Liver (tissue), 9 donors: ENCODE data around the gene SMPD3. TPM values are rescaled to one million over a fixed set of nuclear protein-coding genes. Genes with fewer than 3 reads are reported as not detected.

Experiments used
- DNase-seq: peaks from one replicate; pipeline ENCODE4 v3.0.0-alpha.2; 2017; ENCODE audit warnings: low spot score
- H3K27ac ChIP-seq, 2 donors: one replicate each; pipeline ENCODE4 v1.7.0; 2013; ENCODE audit warnings: inconsistent platforms in 2 of 2, low read length in 2 of 2, control low read depth in 1 of 2, low read depth in 1 of 2, mild to moderate bottlenecking in 1 of 2
- H3K27me3 ChIP-seq, 4 donors: one replicate each; pipeline versions ENCODE4 v1.6.1 to v1.7.0; 2013; ENCODE audit warnings: low read length in 3 of 4, inconsistent platforms in 1 of 4, mild to moderate bottlenecking in 1 of 4, moderate library complexity in 1 of 4; ENCODE audit not compliant: control insufficient read depth in 4 of 4, insufficient read depth in 4 of 4
- H3K36me3 ChIP-seq, 4 donors: one replicate each; pipeline versions ENCODE4 v1.6.1 to v1.7.0; 2013; ENCODE audit warnings: low read length in 3 of 4, mild to moderate bottlenecking in 3 of 4, low read depth in 1 of 4, moderate library complexity in 1 of 4; ENCODE audit not compliant: control insufficient read depth in 4 of 4, insufficient read depth in 3 of 4
- H3K4me1 ChIP-seq, 4 donors: one replicate each; pipeline versions ENCODE4 v1.6.1 to v1.7.0; 2013; ENCODE audit warnings: low read length in 3 of 4, mild to moderate bottlenecking in 3 of 4, moderate library complexity in 1 of 4; ENCODE audit not compliant: control insufficient read depth in 4 of 4, insufficient read depth in 4 of 4
- H3K4me3 ChIP-seq, 3 donors: one replicate each; pipeline versions ENCODE4 v1.6.1 to v1.7.0; 2013; ENCODE audit warnings: low read length in 3 of 3, control low read depth in 1 of 3, low read depth in 1 of 3, mild to moderate bottlenecking in 1 of 3
- H3K9ac ChIP-seq, 2 donors: one replicate each; pipeline ENCODE4 v1.7.0; 2013; ENCODE audit warnings: low read length in 2 of 2, mild to moderate bottlenecking in 2 of 2, moderate library complexity in 2 of 2, control low read depth in 1 of 2, low read depth in 1 of 2
- H3K9me3 ChIP-seq, 4 donors: one replicate each; pipeline versions ENCODE4 v1.6.1 to v1.7.0; 2013; ENCODE audit warnings: low read length in 3 of 4; ENCODE audit not compliant: control insufficient read depth in 4 of 4
- EGR1 ChIP-seq, 2 donors: IDR thresholded peaks; 2 replicates each; pipeline ENCODE4 v1.6.1; 2016 to 2018; ENCODE audit warnings: antibody characterized with exemption in 2 of 2, low read depth in 2 of 2
- FOXA1 ChIP-seq: IDR thresholded peaks from 2 replicates; pipeline ENCODE4 v1.6.1; 2016; ENCODE audit warnings: antibody characterized with exemption
- FOXA2 ChIP-seq: IDR thresholded peaks from 2 replicates; pipeline ENCODE4 v1.6.1; 2016; ENCODE audit warnings: antibody characterized with exemption
- GABPA ChIP-seq, 2 donors: IDR thresholded peaks in 1 of 2; conservative IDR thresholded peaks in 1 of 2; 2 replicates each; pipeline ENCODE4 v1.6.1; 2016; ENCODE audit warnings: antibody characterized with exemption in 2 of 2, mild to moderate bottlenecking in 1 of 2, moderate library complexity in 1 of 2
- HNF4A ChIP-seq, 2 donors: conservative IDR thresholded peaks; 2 replicates each; pipeline ENCODE4 v1.6.1; 2016; ENCODE audit warnings: antibody characterized with exemption in 2 of 2, mild to moderate bottlenecking in 2 of 2
- HNF4G ChIP-seq: IDR thresholded peaks from 2 replicates; pipeline ENCODE4 v1.6.1; 2016; ENCODE audit warnings: antibody characterized with exemption
- JUND ChIP-seq, 2 donors: IDR thresholded peaks; 2 replicates each; pipeline ENCODE4 v1.6.1; 2016; ENCODE audit warnings: antibody characterized with exemption in 2 of 2
- NR2F2 ChIP-seq: IDR thresholded peaks from 2 replicates; pipeline ENCODE4 v1.6.1; 2016; ENCODE audit warnings: antibody characterized with exemption
- RAD21 ChIP-seq, 2 donors: IDR thresholded peaks; 2 replicates each; pipeline ENCODE4 v1.6.1; 2016; ENCODE audit warnings: antibody characterized with exemption in 2 of 2, mild to moderate bottlenecking in 2 of 2
- RXRA ChIP-seq, 2 donors: IDR thresholded peaks; 2 replicates each; pipeline ENCODE4 v1.6.1; 2017 to 2018; ENCODE audit warnings: antibody characterized with exemption in 2 of 2, mild to moderate bottlenecking in 1 of 2
- SP1 ChIP-seq: IDR thresholded peaks from 2 replicates; pipeline ENCODE4 v1.6.1; 2018; ENCODE audit warnings: antibody characterized with exemption, mild to moderate bottlenecking
- TAF1 ChIP-seq: conservative IDR thresholded peaks from 2 replicates; pipeline ENCODE4 v1.6.1; 2016; ENCODE audit warnings: antibody characterized with exemption, mild to moderate bottlenecking
- YY1 ChIP-seq: IDR thresholded peaks from 2 replicates; pipeline ENCODE4 v1.6.1; 2016; ENCODE audit warnings: antibody characterized with exemption, mild to moderate bottlenecking
- WGBS: extraction: QIAGEN DNeasy Blood & Tissue Kit; methylation state at CpG from one replicate; pipeline ENCODE4 v1.1.7; 2013; 5-methylcytosine and 5-hydroxymethylcytosine counted together
- polyA plus RNA-seq, 2 donors: library from polyadenylated mRNA; stranded (reverse) in 1 of 2; unstranded in 1 of 2; fragments of 200-250 nt in 1 of 2; fragments of >200 nt in 1 of 2; fragmentation: Nextera tagmentation in 1 of 2; extraction: Ambion mirVana in 1 of 2; gene quantifications; one replicate each; pipeline versions ENCODE4 v1.2.1 to v1.2.3, GENCODE V29; 2013 to 2015
- total RNA-seq, 2 donors: library from RNA; depleted of rRNA; stranded (reverse); fragments of >200 nt; gene quantifications; one replicate each; pipeline ENCODE4 v1.2.3, GENCODE V29; 2014
- TF ChIP-seq, protein P1 (sequence below): IDR thresholded peaks from 2 replicates; pipeline ENCODE4 v1.6.1; 2016; ENCODE audit warnings: antibody characterized with exemption
- TF ChIP-seq, protein P2 (sequence below): fragments of 150-350 bp; IDR thresholded peaks from 2 replicates; pipeline ENCODE4 v1.5.1; 2017; ENCODE audit warnings: improper control_type of control experiment, low read depth, low read length; ENCODE audit not compliant: missing input control
- TF ChIP-seq, protein P3 (sequence below): IDR thresholded peaks from 2 replicates; pipeline ENCODE4 v1.6.1; 2016; ENCODE audit warnings: antibody characterized with exemption
- TF ChIP-seq, protein P4 (sequence below): IDR thresholded peaks from 2 replicates; pipeline ENCODE4 v1.6.1; 2016; ENCODE audit warnings: antibody characterized with exemption
- donor health status: healthy.
- donor health status: healthy.
- donor health status: healthy.
- donor health status: healthy.
- donor health status: healthy.

The SMPD3 gene
- total and polyA plus RNA-seq, 4 donors, result 0.33 to 10.6 (median 2.7) TPM

GRCh38 chr16:68459457-68459856 is 11.1 kb upstream of the SMPD3 start (continued):
- TF ChIP-seq, protein P1, sequence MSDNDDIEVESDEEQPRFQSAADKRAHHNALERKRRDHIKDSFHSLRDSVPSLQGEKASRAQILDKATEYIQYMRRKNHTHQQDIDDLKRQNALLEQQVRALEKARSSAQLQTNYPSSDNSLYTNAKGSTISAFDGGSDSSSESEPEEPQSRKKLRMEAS, result no peak
- TF ChIP-seq, protein P2, sequence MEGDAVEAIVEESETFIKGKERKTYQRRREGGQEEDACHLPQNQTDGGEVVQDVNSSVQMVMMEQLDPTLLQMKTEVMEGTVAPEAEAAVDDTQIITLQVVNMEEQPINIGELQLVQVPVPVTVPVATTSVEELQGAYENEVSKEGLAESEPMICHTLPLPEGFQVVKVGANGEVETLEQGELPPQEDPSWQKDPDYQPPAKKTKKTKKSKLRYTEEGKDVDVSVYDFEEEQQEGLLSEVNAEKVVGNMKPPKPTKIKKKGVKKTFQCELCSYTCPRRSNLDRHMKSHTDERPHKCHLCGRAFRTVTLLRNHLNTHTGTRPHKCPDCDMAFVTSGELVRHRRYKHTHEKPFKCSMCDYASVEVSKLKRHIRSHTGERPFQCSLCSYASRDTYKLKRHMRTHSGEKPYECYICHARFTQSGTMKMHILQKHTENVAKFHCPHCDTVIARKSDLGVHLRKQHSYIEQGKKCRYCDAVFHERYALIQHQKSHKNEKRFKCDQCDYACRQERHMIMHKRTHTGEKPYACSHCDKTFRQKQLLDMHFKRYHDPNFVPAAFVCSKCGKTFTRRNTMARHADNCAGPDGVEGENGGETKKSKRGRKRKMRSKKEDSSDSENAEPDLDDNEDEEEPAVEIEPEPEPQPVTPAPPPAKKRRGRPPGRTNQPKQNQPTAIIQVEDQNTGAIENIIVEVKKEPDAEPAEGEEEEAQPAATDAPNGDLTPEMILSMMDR, result no peak
- no peak for TF ChIP-seq EGR1 (IDR thresholded peaks at IDR 0.05; ENCODE audit: low read depth in 2 of 2)

DNA sequence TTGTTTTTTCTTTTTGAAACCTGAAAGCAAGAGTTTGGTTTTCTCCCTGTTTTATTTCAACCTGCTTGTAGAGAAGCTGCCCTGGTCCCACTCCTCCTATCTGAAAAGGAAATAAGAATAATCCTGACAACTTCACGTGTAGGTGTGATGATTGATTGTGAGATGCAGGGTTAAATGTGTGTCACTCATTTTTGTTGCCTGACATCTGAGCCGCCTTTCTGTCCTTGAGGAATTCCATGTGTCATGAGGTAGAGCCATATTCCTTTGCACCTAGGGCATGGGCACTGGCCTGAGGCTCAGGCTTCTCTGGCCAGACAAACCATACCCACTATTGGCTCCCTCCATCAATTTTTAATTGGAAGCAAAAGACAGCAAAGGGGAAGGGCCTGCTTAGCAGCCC is 10.2 kb upstream of the SMPD3 start:
- TF ChIP-seq HNF4G (no peak), TAF1 (no peak), JUND (IDR thresholded peaks at IDR 0.05) (no peak), GABPA (IDR thresholded peaks at IDR 0.05 in 1 of 2, conservative IDR thresholded peaks at IDR 0.05 in 1 of 2) (no peak)
- TF ChIP-seq, protein P3, sequence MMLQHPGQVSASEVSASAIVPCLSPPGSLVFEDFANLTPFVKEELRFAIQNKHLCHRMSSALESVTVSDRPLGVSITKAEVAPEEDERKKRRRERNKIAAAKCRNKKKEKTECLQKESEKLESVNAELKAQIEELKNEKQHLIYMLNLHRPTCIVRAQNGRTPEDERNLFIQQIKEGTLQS, result no peak
- no peak for DNase-seq
- Histone ChIP-seq H3K9me3 (no peaks in the 10 kb centered on the region), H3K4me3 (no peak overlapping the region), H3K9ac (no peak overlapping the region), H3K27me3 (no peaks in the 10 kb centered on the region), H3K36me3 (no peaks in the 10 kb centered on the region), H3K4me1 (no peaks in the 10 kb centered on the region), H3K27ac (no peak overlapping the region)
- 91% methylated on average over 2 of the region's 2 CpGs for WGBS

GRCh38 chr16:68458101-68458500 is 9.8 kb upstream of the SMPD3 start:
- TF ChIP-seq, protein P2, result no peak
- TF ChIP-seq HNF4G (no peak), RAD21 (IDR thresholded peaks at IDR 0.05) (no peak), SP1 (no peak), GABPA (IDR thresholded peaks at IDR 0.05 in 1 of 2, conservative IDR thresholded peaks at IDR 0.05 in 1 of 2) (no peak), JUND (IDR thresholded peaks at IDR 0.05) (no peak), FOXA2 (no peak), TAF1 (no peak), RXRA (IDR thresholded peaks at IDR 0.05) (no peak), FOXA1 (no peak), NR2F2 (no peak), HNF4A (conservative IDR thresholded peaks at IDR 0.05) (no peak), YY1 (no peak), EGR1 (IDR thresholded peaks at IDR 0.05; ENCODE audit: low read depth in 2 of 2) (no peak)
- TF ChIP-seq, protein P4, sequence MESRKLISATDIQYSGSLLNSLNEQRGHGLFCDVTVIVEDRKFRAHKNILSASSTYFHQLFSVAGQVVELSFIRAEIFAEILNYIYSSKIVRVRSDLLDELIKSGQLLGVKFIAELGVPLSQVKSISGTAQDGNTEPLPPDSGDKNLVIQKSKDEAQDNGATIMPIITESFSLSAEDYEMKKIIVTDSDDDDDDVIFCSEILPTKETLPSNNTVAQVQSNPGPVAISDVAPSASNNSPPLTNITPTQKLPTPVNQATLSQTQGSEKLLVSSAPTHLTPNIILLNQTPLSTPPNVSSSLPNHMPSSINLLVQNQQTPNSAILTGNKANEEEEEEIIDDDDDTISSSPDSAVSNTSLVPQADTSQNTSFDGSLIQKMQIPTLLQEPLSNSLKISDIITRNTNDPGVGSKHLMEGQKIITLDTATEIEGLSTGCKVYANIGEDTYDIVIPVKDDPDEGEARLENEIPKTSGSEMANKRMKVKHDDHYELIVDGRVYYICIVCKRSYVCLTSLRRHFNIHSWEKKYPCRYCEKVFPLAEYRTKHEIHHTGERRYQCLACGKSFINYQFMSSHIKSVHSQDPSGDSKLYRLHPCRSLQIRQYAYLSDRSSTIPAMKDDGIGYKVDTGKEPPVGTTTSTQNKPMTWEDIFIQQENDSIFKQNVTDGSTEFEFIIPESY, result no peak
- TF ChIP-seq, protein P1, result no peak
- TF ChIP-seq, protein P3, result no peak
- Histone ChIP-seq H3K4me3 (no peak overlapping the region), H3K9me3 (no peaks in the 10 kb centered on the region), H3K36me3 (no peaks in the 10 kb centered on the region), H3K9ac (no peak overlapping the region), H3K27ac (no peak overlapping the region), H3K27me3 (no peaks in the 10 kb centered on the region), H3K4me1 (no peaks in the 10 kb centered on the region)
- 93% methylated on average over 3 of the region's 3 CpGs for WGBS
- DNase-seq, result no peak
